Left ventricle myocardium inferior (tissue), 1 donor: Measurements from ENCODE around the gene FRK. TPM values are rescaled to one million over a fixed set of nuclear protein-coding genes. Genes with fewer than 3 reads are reported as not detected.

Source experiments
- DNase-seq: peaks from one replicate; pipeline ENCODE4 v3.0.0-alpha.2; 2020
- H3K27ac ChIP-seq: fragments of 200-600 bp; replicated peaks from 2 replicates; pipeline ENCODE4 v1.8.0; 2021
- H3K27me3 ChIP-seq: fragments of 200-600 bp; 2 replicates; pipeline ENCODE4 v1.8.0; 2021; ENCODE audit warnings: low read depth
- H3K36me3 ChIP-seq: fragments of 200-600 bp; 2 replicates; pipeline ENCODE4 v1.8.0; 2021
- H3K4me1 ChIP-seq: fragments of 200-600 bp; 2 replicates; pipeline ENCODE4 v1.8.0; 2021
- H3K4me3 ChIP-seq: fragments of 200-600 bp; 2 replicates; pipeline ENCODE4 v1.8.0; 2021; ENCODE audit warnings: mild to moderate bottlenecking, moderate library complexity
- H3K9me3 ChIP-seq: fragments of 200-600 bp; replicated peaks from 2 replicates; pipeline ENCODE4 v1.8.0; 2021
- CTCF ChIP-seq: fragments of 200-600 bp; IDR thresholded peaks from 2 replicates; pipeline ENCODE4 v1.8.0; 2021; ENCODE audit warnings: antibody characterized with exemption, mild to moderate bottlenecking, borderline replicate concordance
- intact Hi-C: fragments of 100-400 bp; cut with micrococcal nuclease; formaldehyde crosslinking; loops from one replicate; pipeline ENCODE4 v1.11.0; 2022
- total RNA-seq: library from RNA; stranded (reverse); fragmentation: NEBNext Ultra II Directional; extraction: Animal tissue kit (Norgen Biotek cat#: 25700); gene quantifications from one replicate; pipeline ENCODE4 v1.2.1, GENCODE V29; 2021
- donor health status: DM: no; HTN: yes; CAD: no; lungs with severe emphysema.

Gene FRK
- total RNA-seq, 1 donor from 2014 or later, result 11.2 TPM

- H3K9me3 ChIP-seq, result no peaks in the 10 kb centered on the region
- H3K4me3 ChIP-seq, result no peak overlapping the region
- no peak overlapping the region for H3K27ac ChIP-seq
- no peak for TF ChIP-seq CTCF
- no peaks in the 10 kb centered on the region for H3K27me3 ChIP-seq
- no peak for DNase-seq
- peaks cover 45% of the 10 kb centered on the region for H3K4me1 ChIP-seq
- H3K36me3 ChIP-seq, result no peaks in the 10 kb centered on the region
- intact Hi-C loops, result no loop called here
These were observed 41.7 kb downstream of the FRK start for GRCh38 chr6:116018976-116019375.

- Histone ChIP-seq H3K27ac (peak overlapping the region; percentile 51), H3K9me3 (no peaks in the 10 kb centered on the region), H3K27me3 (no peaks in the 10 kb centered on the region), H3K4me3 (no peak overlapping the region), H3K36me3 (no peaks in the 10 kb centered on the region), H3K4me1 (peaks cover 57% of the 10 kb centered on the region)
- TF ChIP-seq CTCF, result no peak
- DNase-seq, result no peak
- intact Hi-C loops, result no loop called here
These were observed 43.0 kb downstream of the FRK start for GRCh38 chr6:116017546-116018295.

GRCh38 chr6:116016846-116017545 lies 43.7 kb downstream of the FRK start:
- intact Hi-C loops, result no loop called here
- H3K27ac ChIP-seq, result peak overlapping the region; percentile 51
- TF ChIP-seq CTCF, result no peak

GRCh38 chr6:116015983-116016382 lies 44.7 kb downstream of the FRK start:
- intact Hi-C loops, result no loop called here
- Histone ChIP-seq H3K4me1 (peaks cover 74% of the 10 kb centered on the region), H3K9me3 (no peaks in the 10 kb centered on the region), H3K36me3 (no peaks in the 10 kb centered on the region), H3K4me3 (no peak overlapping the region), H3K27ac (peak overlapping the region; percentile 36), H3K27me3 (no peaks in the 10 kb centered on the region)
- DNase-seq, result no peak
- no peak for TF ChIP-seq CTCF

More at GRCh38 chr6:116016846-116017545, 43.7 kb downstream of the FRK start:
- Histone ChIP-seq H3K9me3 (no peaks in the 10 kb centered on the region), H3K4me1 (peaks cover 64% of the 10 kb centered on the region), H3K27me3 (no peaks in the 10 kb centered on the region), H3K36me3 (no peaks in the 10 kb centered on the region), H3K4me3 (no peak overlapping the region)
- DNase-seq, result no peak

- H3K36me3 ChIP-seq, result no peaks in the 10 kb centered on the region
- H3K4me3 ChIP-seq, result no peak overlapping the region
- intact Hi-C loops, result no loop called here
- H3K4me1 ChIP-seq, result peaks cover 77% of the 10 kb centered on the region
- DNase-seq, result no peak
- TF ChIP-seq CTCF, result no peak
- H3K9me3 ChIP-seq, result no peaks in the 10 kb centered on the region
- H3K27ac ChIP-seq, result peak overlapping the region; percentile 36
- H3K27me3 ChIP-seq, result no peaks in the 10 kb centered on the region
These were observed 45.1 kb downstream of the FRK start for GRCh38 chr6:116015561-116015960.
